Adrenal gland (tissue), 5 donors: ENCODE measurements around the gene SYNGR2.

ENCODE experiments used
- CTCF ChIP-seq, 6 experiments: fragments of 450-650 bp in 4 of 6; fragments of 200-600 bp in 2 of 6; sonication (generic) in 1 of 6; IDR thresholded peaks; 1 replicate in 5 of 6; 2 replicates in 1 of 6; pipeline versions ENCODE4 v1.5.1 to v1.8.0; 2016 to 2021; ENCODE audit warnings: antibody characterized with exemption in 6 of 6, mild to moderate bottlenecking in 2 of 6, moderate library complexity in 1 of 6
- POLR2A ChIP-seq, 2 donors: fragments of 450-650 bp; IDR thresholded peaks; one replicate each; pipeline ENCODE4 v1.6.1; 2017; ENCODE audit warnings: antibody characterized with exemption in 2 of 2, mild to moderate bottlenecking in 2 of 2, moderate library complexity in 1 of 2
- donor health status: DM: no; HTN: no; CAD: no.

DNA sequence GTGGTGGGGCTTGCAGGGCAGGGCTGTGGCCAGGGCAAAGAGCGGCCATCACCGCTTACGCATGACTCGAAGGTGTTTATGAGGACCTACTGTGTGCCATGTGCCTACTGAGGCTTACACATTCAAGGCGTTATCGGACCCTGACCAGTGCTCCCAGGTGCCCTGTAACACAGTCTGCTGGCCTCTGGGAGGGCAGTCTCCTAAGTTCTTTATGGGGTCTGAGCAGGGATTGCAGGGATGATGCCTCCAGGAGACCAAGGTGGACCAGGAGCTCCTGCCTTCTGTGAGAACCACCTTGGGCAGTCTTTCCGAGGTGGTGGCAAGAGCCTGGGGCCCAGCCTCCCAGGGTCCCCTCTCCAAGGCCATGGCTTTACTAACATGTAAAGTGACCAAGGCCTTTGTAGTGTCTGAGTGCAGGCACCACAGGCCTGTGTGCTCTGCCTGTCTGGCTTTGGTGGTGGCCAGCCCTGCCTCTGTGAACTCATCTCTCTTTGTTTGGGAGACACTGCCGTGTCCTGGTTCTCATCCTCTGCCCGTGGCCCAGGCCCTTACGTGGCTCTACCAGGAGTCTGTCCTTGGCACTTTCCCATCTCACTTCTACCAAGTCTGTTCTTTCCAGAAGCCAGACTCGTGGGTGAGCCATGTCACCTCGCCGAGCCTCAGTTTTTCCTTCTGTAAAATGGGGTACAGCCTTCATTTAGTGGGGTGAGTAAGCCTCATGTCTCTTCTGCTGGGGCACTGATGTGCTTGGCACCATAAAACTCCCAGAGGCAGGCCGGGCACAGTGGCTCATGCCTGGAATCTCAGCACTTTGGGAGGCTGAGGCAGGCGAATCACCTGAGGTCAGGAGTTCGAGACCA, 3.4 kb upstream of the SYNGR2 start:
- no peak for TF ChIP-seq POLR2A (IDR thresholded peaks at IDR 0.05)
- no peak for TF ChIP-seq CTCF (IDR thresholded peaks at IDR 0.05)
